K562 (cell line): ENCODE results near the gene ITPR2.

Experiments
- CBFA2T3 ChIP-seq: fragments of 450-650 bp; IDR thresholded peaks from 2 replicates; pipeline ENCODE4 v1.6.1; 2017
- NR2C2 ChIP-seq, 2 experiments: fragments of 200-800 bp in 1 of 2; sonication (Bioruptor generic) in 1 of 2; sonication (generic) in 1 of 2; formaldehyde crosslinking in 1 of 2; IDR thresholded peaks; 2 replicates each; pipeline versions ENCODE4 v1.6.1 to v1.8.0; 2016 to 2022; ENCODE audit warnings: mild to moderate bottlenecking in 1 of 2, missing compliant biosample characterization in 1 of 2, missing genetic modification characterization in 1 of 2, missing genetic modification reagents in 1 of 2
- OTX1 ChIP-seq: fragments of 450-650 bp; formaldehyde crosslinking; IDR thresholded peaks from 2 replicates; pipeline ENCODE4 v1.4.0; 2022; ENCODE audit warnings: mild to moderate bottlenecking
- SRSF9 ChIP-seq: fragments of 200-400 bp; formaldehyde crosslinking; IDR thresholded peaks from 2 replicates; pipeline ENCODE4 v1.6.1; 2017; ENCODE audit warnings: low read depth, low read length, borderline replicate concordance
- TF ChIP-seq, protein P1 (sequence below): fragments of 450-650 bp; conservative IDR thresholded peaks from 2 replicates; pipeline ENCODE4 v1.6.1; 2016; ENCODE audit warnings: missing genetic modification characterization, low read depth, mild to moderate bottlenecking, control low read depth, missing compliant biosample characterization
- TF ChIP-seq, protein P2 (sequence below): sonication (generic); formaldehyde crosslinking; IDR thresholded peaks from 2 replicates; pipeline ENCODE4 v1.8.1; 2023; ENCODE audit warnings: mild to moderate bottlenecking, missing genetic modification reagents
- TF ChIP-seq, protein P3 (sequence below): fragments of 250-450 bp; sonication (Bioruptor Pico); IDR thresholded peaks from 2 replicates; pipeline ENCODE4 v1.8.0; 2022; ENCODE audit warnings: inconsistent platforms

DNA sequence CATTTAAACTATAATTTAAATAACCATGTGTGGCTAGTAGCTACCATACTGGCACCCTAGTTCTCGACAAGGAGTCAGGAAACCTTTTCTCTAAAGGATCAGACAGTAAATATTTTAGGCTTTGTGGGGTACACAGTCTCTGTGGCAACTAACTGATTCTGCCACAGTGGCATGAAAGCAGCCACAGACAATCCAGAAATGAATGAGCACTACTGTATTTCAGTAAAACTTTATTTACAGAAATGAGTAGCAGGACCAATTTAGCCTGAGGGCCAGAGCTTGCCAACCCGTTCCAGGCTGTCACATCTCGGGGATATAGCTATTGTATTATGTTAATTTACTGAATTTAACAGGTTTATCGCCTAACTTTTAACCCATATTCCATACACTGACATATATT, 278.7 kb downstream of the ITPR2 start:
- TF ChIP-seq NR2C2 (CRISPR knock-in tag; IDR thresholded peaks at IDR 0.05), result no peak
- no peak for TF ChIP-seq NR2C2 (tag; IDR thresholded peaks at IDR 0.05)
- TF ChIP-seq, protein P1, sequence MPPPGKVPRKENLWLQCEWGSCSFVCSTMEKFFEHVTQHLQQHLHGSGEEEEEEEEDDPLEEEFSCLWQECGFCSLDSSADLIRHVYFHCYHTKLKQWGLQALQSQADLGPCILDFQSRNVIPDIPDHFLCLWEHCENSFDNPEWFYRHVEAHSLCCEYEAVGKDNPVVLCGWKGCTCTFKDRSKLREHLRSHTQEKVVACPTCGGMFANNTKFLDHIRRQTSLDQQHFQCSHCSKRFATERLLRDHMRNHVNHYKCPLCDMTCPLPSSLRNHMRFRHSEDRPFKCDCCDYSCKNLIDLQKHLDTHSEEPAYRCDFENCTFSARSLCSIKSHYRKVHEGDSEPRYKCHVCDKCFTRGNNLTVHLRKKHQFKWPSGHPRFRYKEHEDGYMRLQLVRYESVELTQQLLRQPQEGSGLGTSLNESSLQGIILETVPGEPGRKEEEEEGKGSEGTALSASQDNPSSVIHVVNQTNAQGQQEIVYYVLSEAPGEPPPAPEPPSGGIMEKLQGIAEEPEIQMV (tag), result no peak
- no peak for TF ChIP-seq CBFA2T3
- TF ChIP-seq SRSF9, result no peak
- TF ChIP-seq, protein P2, sequence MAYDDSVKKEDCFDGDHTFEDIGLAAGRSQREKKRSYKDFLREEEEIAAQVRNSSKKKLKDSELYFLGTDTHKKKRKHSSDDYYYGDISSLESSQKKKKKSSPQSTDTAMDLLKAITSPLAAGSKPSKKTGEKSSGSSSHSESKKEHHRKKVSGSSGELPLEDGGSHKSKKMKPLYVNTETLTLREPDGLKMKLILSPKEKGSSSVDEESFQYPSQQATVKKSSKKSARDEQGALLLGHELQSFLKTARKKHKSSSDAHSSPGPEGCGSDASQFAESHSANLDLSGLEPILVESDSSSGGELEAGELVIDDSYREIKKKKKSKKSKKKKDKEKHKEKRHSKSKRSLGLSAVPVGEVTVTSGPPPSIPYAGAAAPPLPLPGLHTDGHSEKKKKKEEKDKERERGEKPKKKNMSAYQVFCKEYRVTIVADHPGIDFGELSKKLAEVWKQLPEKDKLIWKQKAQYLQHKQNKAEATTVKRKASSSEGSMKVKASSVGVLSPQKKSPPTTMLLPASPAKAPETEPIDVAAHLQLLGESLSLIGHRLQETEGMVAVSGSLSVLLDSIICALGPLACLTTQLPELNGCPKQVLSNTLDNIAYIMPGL, result no peak
- no peak for TF ChIP-seq OTX1
- TF ChIP-seq, protein P3, sequence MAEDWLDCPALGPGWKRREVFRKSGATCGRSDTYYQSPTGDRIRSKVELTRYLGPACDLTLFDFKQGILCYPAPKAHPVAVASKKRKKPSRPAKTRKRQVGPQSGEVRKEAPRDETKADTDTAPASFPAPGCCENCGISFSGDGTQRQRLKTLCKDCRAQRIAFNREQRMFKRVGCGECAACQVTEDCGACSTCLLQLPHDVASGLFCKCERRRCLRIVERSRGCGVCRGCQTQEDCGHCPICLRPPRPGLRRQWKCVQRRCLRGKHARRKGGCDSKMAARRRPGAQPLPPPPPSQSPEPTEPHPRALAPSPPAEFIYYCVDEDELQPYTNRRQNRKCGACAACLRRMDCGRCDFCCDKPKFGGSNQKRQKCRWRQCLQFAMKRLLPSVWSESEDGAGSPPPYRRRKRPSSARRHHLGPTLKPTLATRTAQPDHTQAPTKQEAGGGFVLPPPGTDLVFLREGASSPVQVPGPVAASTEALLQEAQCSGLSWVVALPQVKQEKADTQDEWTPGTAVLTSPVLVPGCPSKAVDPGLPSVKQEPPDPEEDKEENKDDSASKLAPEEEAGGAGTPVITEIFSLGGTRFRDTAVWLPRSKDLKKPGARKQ (CRISPR knock-in tag), result no peak
